LNCAP (cell line): ENCODE measurements around the gene ATP6V0A4.

Experiments used
- TF ChIP-seq, protein P1 (sequence below): fragments of 450-650 bp; IDR thresholded peaks from 2 replicates; pipeline ENCODE4 v1.5.1; 2017; ENCODE audit warnings: mild to moderate bottlenecking

Gene ATP6V0A4

DNA sequence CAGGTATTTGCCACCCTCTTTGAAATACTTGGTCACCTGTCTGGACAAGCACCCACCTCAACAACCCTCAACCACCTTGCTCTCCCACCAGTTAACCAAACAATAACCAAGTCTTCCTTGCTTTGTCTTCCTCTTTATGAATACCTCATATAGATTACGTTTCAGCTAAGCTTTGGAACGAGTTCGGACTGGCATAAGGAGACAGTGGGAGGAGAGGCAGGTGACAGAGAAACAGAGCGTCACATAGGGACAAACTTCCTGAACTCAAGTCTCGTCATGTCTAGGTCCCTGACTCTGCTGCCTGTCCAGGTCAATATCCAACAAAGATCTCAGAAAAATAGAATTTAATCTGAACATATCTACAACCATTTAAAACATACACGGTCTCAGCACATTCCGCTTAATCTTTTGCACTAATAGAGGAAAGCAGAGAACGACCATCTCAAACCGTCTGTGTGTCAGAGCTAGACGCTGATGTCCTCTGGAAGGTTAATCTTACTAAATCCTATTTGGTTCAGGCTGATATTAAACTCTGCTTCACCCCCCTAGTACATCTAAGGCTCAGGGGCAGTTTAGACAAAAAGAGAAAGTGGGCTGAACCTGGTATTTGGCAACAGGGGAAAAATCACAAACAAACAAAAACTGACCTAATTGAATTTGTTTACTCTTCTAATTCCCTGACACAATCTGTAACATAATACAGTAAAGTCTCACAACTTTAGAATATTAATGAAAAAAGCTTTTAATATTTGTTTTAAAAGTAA is 70.5 kb downstream of the ATP6V0A4 start:
- TF ChIP-seq, protein P1, sequence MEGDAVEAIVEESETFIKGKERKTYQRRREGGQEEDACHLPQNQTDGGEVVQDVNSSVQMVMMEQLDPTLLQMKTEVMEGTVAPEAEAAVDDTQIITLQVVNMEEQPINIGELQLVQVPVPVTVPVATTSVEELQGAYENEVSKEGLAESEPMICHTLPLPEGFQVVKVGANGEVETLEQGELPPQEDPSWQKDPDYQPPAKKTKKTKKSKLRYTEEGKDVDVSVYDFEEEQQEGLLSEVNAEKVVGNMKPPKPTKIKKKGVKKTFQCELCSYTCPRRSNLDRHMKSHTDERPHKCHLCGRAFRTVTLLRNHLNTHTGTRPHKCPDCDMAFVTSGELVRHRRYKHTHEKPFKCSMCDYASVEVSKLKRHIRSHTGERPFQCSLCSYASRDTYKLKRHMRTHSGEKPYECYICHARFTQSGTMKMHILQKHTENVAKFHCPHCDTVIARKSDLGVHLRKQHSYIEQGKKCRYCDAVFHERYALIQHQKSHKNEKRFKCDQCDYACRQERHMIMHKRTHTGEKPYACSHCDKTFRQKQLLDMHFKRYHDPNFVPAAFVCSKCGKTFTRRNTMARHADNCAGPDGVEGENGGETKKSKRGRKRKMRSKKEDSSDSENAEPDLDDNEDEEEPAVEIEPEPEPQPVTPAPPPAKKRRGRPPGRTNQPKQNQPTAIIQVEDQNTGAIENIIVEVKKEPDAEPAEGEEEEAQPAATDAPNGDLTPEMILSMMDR, result no peak

DNA sequence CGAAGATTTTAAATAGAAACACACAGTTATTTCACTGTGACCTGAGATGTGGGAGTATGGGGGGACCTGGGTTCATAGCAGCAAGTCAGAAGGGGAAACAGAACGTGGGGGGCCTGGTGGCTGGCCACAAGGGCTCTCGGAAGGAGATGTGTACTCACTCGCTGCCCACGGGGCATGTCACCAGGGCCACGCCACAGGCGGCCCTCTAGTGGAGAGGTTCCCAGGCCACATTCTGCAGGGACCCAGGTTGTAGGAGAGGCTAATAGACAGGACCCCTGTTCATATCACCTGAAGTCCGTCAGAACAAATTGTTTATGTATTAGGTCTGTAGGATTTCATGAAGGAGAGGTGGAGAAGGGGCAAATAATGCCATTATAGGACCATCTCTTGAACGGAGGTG is 71.7 kb downstream of the ATP6V0A4 start:
- TF ChIP-seq, protein P1, result no peak

DNA sequence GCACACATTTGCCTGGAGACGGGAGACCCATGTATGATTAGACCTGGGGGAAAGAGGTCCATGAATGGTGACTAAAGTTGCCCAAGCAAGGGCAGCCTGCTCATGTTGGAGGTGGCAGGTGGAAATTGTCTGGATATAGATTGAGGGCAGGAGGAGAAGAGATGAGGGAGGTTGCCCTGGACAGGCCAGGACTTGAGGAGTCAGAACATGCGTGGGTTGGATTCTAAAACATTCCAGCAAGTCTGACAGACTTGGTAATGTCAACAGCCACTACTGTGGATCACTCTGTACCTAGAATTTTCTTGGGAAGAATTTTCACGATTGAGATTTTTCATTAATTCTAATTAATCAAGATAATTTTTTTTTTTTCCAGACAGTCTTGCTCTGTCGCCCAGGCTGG is 77.7 kb downstream of the ATP6V0A4 start:
- TF ChIP-seq, protein P1, result no peak

DNA sequence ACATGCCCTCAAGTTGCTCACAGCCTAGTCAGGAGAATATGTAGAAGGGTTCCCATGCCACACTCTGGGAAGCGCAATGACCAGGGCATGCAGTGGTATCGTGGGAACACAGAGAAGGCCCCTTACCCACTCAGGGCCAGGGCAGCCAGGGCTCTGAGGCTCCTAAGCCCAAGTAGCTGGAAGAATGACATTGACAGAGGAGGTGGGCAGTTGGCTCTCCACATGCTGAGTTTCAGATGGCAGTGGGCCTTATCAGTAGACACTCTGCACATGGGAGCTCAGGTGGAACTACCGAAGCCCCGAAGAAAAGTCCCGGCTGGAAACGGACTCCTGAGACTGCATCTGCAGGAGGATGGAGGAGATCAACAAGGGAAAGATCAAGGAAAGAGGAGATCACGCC is 81.1 kb downstream of the ATP6V0A4 start:
- TF ChIP-seq, protein P1, result no peak

DNA sequence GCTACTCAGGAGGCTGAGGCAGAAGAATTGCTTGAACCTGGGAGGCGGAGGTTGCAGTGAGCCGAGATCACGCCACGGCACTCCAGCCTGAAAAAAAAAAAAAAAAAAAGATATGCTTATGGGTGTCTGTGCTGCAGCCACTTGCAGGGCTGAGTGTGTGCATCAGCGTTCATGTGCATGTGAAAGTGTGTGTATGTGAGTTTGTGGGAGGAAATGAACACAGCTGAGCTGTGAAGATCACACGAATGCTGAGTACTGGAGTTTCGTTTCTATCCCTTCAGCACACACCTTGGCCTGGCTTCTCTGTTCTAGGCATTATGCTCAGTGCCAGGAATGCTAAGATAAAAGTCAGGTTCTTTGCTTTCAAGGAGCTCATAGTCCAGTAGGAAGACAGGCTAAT is 84.8 kb downstream of the ATP6V0A4 start:
- TF ChIP-seq, protein P1, result no peak

DNA sequence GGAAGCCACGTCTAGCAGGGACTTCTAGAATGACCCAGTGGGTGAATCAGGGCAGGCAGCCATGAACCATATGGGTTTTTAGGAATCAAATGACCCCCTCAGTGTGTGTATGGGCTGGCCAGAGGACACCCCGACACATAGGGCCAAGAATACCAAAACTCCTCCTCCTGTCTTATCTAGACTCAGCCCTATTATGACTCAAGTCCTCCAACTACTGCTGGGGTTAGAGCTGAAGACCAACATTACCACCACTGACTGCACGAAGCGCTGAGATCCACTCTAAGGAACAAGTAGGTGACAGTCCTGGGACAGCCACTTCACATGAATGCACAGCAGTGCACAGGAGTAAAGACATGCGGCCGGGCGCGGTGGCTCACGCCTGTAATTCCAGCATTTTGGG is 85.3 kb downstream of the ATP6V0A4 start:
- TF ChIP-seq, protein P1, result no peak

DNA sequence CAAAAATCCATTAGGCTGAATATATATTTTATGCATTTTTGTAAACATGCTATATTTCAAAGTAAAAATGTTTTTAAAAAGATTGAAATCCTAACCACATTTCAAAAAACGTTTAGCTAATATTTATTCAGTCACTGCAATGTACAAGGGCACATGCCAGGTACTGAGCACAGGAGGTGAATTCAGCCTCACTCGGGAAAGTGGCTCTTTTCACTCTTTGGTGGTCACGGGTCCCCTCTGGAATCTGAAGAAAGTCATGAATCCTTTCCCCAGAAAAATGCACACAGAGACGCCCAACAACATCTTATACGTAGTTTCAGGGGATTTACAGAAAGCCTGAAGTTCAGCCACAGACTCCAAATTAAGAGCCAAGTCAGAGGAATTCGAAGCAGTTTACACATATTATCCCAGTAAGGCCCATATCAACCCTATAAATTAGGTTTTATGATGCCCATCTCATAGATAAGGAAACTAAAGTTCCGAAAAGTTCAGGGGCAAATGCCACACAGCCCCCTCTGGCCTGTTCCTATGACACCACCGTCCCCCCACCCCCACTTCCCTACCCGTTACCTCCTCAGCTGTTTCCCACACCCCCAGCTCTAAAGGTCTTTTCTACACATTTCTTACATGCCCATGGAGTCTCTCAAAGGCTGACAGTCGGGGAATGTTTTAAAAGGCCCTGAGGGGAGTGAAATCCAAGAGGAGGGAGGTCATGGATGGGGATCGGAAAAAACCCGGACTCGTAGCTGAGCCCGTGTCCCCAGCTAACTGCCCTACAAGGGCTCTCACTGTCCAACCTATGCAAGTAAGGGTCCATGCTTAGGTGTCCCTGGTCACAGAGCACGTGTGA is 87.2 kb downstream of the ATP6V0A4 start:
- TF ChIP-seq, protein P1, result no peak
